H4 (cell line): Measurements from ENCODE around the gene DSC1. TPM values are rescaled to one million over a fixed set of nuclear protein-coding genes. Genes with fewer than 3 reads are reported as not detected.

Source experiments
- DNase-seq: peaks from one replicate; pipeline ENCODE4 v3.0.0-alpha.2; 2015; ENCODE audit warnings: low spot score
- total RNA-seq: library from RNA; depleted of rRNA; stranded (reverse); fragments of >200 nt; shearing (Covaris generic); gene quantifications from 2 replicates; pipeline ENCODE4 v1.2.3, GENCODE V29; 2014; rRNA removed

Gene DSC1
- total RNA-seq, 1 experiment from 2014 or later, result 0.06 TPM

DNA sequence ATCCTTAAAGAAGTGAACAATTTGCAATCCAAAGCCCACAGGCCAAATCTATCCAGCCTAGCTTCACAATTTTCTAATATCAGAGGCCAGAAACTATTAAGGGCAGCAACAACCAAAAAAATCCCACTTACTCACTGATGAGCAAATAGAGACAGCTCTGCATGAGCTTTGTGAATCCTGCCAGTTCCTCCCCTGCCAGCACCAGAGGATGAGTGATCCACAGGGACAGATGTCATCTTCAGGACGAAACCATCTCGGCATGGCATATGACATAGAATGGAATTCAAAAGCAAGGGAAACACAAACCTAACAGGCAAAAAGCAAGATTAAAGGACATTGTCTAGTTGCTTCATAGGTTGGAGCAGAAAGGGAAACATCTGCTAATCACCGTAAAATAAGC, 58.2 kb downstream of the DSC1 start:
- DNase-seq, result no peak

GRCh38 chr18:31103423-31103822, 59.2 kb downstream of the DSC1 start:
- no peak for DNase-seq

GRCh38 chr18:31102941-31103340, 59.7 kb downstream of the DSC1 start:
- DNase-seq, result no peak

GRCh38 chr18:31102025-31102684, 60.5 kb downstream of the DSC1 start, which contains the start of gene DSC2:
TSS of gene DSC2 (minus strand) at chr18:31102421. CDS start at chr18:31101971, 450 bp downstream.
- DNase-seq, result no peak

GRCh38 chr18:31101183-31102024, 61.3 kb downstream of the DSC1 start:
- peak; percentile 9 for DNase-seq

GRCh38 chr18:31100436-31101182, 62.0 kb downstream of the DSC1 start:
- no peak for DNase-seq

DNA sequence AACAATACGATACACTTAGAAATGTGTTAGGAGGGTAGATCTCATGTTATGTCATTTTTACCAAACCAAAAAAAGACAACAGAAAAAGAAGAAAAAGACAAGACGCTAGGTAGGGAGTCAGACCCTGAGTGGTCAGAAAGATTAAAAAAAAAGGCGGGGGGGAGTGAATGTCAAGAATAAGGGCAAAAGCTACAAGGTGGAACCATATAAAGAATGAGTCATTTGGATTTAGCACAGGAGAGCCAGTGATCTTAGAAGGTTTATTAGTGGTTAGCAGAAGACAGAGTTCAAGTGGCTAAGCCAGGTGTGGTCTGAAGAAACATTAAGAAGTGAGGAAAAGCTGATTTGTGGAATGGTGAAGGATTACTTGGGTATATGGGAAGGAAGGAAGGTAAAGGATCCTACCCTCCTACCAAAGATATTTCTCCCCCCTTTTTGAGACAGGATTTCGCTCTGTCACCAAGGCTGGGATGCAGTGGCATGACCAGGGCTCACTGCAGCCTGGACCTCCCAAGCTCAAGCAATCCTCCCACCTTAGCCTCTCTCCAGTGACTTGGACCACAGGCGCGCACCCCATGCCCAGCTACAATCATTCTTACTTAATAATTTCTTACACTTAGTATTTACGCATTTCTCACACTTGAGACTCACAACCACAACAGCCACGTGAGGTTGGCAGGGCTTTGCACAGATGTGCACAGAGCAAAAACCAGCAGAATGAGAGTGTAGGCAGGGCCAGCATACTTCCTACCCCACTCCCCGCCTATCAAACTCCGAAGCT, 63.0 kb downstream of the DSC1 start:
- no peak for DNase-seq

DNA sequence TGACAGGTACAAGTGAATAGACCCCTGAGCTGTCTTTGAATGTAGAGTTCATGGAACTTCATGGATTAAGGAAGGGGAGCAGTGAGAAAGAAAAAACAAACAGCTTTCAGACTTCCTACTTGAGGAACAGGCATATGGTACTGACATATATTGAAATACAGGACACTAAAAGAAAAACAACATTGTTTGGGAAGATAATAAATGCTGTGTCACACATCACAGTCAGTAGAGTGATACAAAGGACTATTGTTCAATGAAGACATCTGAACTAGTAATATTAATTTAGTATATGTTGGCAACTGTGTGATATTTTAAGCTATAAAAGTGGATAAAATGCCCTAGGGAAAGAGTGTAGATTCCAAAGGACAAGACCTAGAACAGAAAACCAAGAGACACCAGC, 63.8 kb downstream of the DSC1 start:
- no peak for DNase-seq

DNA sequence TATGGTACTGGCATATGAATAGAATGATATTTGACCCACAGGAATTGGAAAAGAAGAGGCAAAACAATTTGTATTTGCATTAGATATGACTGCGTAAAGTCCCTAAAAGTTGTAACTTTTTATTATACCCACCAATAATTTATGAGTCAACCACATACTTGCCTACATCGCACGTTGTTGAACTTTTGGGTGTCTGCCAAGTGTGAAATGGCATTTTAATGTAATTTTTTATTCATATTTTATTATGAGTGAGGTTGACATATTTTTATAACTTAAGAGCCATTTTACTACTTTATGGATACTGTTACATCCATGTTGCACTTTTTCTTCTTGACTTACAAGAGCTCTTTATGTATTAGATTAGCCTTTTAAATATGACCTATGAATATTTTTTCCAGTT, 65.0 kb downstream of the DSC1 start:
- DNase-seq, result no peak

GRCh38 chr18:31093880-31094279, 68.8 kb downstream of the DSC1 start:
- no peak for DNase-seq

- no peak for DNase-seq
Measured at GRCh38 chr18:31093294-31093693, 69.4 kb downstream of the DSC1 start.

DNA sequence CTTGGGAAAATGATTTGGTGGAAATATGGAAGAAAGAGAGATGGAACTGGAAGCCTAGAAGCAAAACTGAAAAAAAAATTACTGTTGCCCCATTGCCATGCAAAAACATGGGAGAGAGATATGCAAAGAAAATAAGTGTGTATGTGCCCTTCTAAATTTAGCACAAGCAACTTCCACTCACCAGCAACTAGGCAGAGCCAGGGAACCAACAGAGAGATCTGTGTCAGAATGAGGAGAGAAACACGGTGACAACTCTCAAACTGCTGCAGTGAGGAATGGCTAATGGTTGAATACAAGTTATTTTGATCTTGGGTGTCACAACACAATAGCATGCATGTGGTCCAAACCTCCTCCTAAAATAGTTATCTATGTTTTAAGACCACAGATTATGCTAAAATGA, 71.3 kb downstream of the DSC1 start:
- no peak for DNase-seq

DNA sequence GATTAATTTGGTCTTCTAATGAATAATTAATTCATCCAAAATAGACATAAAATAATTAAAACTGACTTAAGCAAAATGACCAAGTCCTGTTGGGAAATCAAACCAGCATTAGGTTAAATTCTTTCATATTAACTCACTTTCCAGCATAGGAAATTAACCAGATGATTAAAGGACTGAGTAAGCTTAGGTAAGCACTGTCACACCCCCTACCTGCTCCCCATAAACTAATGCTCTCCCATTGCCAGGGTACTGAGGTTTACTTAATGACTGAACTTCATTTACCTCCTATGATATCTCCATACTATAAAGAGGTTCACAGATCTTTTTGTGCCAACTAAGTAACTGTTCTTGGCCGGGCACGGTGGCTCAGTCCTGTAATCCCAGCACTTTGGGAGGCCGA, 74.1 kb downstream of the DSC1 start:
- DNase-seq, result no peak

DNA sequence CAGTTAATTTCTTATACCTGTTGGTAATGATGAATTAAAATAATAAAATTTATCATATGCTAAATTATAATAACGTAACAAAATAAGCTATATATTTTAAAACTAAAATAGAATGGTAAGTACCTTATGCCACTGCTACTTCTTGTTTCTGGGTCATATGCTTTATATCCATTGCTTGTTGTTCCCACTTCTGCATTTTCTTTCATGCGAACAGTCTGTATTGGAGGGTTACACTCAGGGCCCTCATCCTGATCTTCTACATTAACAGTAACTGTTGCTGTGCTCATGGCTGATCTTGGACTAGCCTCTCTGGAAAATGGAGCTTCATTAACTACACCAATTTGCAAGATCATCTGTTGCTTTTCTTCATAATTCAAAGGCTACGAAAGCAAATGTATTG, 82.7 kb downstream of the DSC1 start:
- DNase-seq, result no peak

Other genes with a start within 250 kb of the DSC1 start
- gene DSC3, start 120.1 kb downstream of the DSC1 start, total RNA-seq, result 0.02 TPM in 1 of 2 replicates, not detected in the other
- gene DSC2, start 60.4 kb downstream of the DSC1 start, total RNA-seq, result 0.14 and 0.48 TPM in 2 replicates
- gene DSG1, start 155.3 kb upstream of the DSC1 start, total RNA-seq, result 0.02 TPM in 1 of 2 replicates, not detected in the other
- not detected in 2 replicates for gene DSG4, start 213.9 kb upstream of the DSC1 start, total RNA-seq